HG03439 (cell line): ENCODE measurements around the gene TTLL6.
"Not testable (repeated sequence)": the region's sequence is repeated elsewhere in the genome, so short reads cannot be mapped to it uniquely, and the experiment has no call there.

Source experiments
- ATAC-seq: cut with Tn5 transposase; IDR thresholded peaks from one replicate; pipeline ENCODE4 v1.9.1; 2021; ENCODE audit warnings: mild to moderate bottlenecking, moderate library complexity; ENCODE audit not compliant: unreplicated experiment

TTLL6 gene

GRCh38 chr17:48725004-48725287, 92.1 kb downstream of the TTLL6 start:
- ATAC-seq = no peak

- no peak for ATAC-seq
Observed at GRCh38 chr17:48724251-48725003, 92.6 kb downstream of the TTLL6 start.

DNA sequence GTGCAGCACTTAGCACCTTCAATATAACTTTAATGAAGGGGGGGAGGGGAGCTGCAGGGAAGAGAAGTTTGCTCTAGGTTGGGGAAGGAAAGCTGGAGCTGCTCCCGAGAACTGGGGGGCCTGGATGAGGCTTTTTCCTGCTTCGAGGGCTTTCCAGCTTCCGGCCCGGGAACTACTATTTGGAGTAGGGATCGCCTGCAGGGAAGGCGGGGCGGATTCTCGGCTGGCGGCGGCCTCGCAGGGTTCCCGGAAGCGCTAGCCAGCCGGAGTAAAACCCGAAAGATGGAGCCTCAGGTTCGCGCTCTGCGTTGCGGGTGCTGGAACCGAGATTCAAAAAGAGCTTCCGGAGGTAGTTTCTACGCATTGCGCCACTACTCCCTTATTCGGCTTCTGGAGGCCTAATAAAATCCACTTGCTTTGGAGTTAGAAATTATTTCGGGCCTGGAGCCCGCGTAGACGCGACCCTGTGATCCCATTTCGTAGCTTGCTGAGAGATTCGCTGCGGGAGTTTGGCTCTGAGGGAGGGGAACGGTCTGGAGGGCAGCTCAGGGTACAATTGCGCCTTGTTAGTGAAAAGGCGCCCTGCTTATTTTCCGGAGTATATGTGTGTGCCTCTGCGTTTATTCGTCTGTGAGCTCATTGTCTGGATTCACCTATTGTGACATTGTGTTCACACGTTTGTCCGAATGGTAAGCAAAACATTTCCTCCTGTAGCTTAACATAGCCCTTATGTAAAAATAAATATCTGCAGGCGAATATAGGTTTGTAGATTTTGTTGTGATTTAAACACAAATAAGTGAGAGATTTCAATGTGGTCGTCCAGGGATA, 93.4 kb downstream of the TTLL6 start:
- ATAC-seq = no peak

- no peak for ATAC-seq
Observed at GRCh38 chr17:48722915-48723422, 94.1 kb downstream of the TTLL6 start, which contains the start of gene PRAC2. Gene PRAC2 (plus strand): TSS chr17:48723185. CDS start chr17:48724411, 1,226 bp downstream.

DNA sequence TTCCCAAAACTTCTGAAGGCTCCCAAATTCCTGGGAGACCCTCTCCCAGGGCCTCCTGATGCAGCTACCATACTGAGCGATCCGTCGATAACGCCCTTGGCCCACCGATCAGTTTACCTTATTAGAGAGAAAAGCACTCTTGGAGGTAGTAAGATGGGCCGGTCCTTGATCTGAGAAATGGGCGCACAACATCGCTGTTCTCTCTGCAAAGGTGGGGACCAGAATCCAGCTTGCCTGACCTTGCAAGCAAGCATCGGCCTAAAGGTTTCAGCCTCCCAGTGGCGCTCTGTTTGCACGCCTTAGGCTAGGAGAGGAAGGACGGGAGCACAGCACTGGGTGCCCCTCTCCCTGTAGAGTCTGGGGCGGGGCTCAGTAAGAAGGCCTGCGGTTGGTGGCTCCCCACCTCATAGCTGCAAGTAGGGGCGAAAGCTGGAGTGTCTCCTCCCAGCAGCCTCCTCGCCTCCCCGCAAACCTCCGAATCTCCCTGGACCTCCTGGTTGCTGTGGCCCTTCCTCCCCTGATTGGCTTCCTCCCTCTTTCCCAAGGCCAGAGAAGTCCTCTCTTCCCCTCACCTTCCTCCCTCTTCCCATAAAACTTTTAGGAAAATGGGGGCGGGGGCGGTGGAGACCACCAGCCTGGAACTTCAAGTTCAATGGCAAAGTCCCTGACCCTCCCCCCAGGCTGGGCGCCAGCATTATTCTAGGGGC, 94.7 kb downstream of the TTLL6 start, which contains the start of gene PRAC1:
Gene PRAC1 (minus strand): TSS at position 318 of the 707 bp plus-strand sequence. CDS start 126 bp downstream, at position 192.
- ATAC-seq = no peak

DNA sequence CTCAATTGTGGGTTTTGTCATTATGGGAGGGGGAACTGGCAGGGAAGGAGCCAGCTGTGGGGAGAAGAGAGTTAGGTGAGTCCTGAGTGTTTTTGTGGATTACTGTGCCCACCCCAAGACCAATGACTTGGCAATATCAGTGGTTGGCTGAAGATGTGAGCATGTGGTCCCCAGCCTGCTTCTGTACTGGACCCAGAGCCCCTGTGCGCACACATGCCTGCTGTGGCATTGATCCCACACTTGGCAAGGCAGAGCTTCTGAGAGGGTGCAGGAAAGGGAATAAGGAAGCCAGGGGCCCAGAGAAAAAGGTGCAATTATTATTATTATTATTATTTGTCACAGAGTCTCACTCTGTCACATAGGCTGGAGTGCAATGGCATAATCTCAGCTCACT, 96.0 kb downstream of the TTLL6 start:
- no peak for ATAC-seq

- ATAC-seq = no peak
Observed at GRCh38 chr17:48720266-48721008, 96.6 kb downstream of the TTLL6 start.

DNA sequence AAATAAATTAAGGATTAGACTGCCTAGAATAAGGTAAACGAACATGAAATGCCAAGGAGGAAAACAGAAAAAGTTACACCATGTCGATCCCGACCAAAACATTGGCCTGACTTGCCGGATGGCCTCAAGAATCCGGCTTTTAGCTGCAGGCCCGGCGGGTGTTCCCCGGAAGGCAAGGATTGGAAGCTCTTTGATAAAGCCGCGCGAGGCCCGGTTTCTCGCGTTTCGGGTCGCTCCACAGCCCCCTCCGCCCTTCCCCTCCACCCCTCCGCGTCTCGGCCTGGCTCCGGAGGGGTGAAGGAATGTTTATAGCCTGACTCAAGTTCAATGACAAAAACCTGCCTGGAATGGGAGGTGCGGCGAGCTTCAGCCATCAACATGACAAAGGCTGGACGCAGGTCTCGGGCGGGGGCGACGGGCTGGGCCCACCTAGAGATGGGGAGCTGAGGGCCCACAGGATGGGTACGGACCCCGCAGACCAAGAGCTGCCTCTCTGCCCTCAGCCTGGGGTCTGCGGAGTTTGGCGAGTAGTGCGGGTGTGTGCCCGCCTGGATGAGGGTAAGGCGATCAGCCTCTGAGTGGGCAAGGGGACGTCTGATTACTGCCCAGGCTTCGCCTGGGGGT, 97.3 kb downstream of the TTLL6 start:
- ATAC-seq = no peak

DNA sequence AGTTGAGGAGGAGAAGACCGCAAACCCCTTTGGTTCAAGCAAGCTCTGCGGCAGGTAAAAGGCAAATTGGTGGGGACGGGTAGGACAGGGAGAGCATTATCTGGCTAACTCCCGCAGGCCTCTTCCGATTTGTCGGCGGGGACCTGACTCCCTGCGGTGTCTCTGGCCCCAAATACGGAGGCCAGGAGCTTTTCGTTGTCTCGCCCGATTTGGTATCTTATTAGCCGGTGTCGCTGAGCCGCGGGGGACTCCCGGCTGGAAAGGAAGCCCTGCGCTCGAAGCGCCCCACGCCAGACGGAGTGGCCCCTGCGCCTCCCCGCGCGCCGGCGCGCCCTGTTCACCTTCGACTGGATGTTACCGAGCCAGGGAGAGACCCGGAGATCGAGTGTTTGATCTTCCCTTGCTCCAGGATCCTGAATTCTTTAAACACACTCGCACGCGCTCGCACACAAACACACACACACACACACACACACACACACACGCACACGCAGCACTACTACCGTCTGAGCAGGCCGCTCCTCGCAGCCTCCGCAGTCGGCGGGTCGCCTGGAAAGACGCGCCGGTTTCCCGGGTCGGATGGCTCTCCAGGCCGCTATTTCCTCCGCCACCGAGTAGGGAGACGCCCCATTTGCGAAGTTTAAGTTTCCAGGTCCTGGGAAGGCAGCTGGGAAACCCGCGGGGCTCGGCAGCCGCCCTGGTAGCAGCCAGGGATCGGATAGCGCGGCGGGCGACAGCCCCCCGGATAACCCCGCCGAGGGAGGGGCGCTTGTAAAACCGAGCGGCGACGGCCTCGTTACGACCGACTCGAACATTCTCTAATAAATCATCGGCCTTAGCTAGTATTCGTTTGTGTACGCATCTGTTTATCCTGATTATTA, 98.0 kb downstream of the TTLL6 start:
- no peak for ATAC-seq

- no peak for ATAC-seq
Observed at GRCh38 chr17:48718227-48718760, 98.7 kb downstream of the TTLL6 start.

DNA sequence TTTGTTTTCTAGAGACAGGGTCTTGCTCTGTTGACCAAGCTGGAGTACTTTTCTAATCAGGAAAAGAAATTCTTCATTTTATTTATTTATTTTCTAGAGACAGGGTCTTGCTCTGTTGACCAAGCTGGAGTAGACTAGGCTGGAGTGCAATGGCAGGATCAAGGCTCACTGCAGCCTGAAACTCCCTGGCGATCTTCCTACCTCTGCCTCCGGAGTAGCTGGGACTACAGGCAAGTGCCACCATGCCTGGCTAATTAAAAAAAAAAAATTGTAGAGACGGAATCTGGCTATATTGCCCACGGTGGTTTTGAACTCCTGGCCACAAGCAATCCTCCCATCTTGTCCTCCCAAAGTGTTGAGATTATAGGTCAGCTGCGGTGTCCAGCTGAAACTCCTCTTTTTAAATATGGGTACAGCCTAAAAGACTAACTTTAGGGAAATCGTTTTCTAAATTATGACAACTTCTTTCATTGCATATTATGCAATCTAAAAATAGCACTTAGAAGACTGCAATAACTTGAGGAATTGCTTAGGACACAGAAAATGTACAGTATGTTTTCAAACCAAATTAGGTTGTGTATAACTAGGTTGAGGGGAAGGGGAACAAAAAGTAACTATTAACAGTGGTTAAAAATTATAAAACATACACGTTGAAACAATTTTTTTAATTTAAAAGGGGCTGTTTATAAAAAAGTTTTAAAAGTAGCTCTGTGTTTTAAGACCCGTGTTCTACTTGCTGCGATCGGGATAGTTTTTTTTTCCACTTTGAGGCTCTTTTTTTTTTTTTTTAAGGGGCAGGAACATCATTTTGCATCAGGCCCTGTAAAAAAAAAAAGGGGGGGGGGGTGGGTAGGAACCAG, 99.4 kb downstream of the TTLL6 start:
- no peak for ATAC-seq

DNA sequence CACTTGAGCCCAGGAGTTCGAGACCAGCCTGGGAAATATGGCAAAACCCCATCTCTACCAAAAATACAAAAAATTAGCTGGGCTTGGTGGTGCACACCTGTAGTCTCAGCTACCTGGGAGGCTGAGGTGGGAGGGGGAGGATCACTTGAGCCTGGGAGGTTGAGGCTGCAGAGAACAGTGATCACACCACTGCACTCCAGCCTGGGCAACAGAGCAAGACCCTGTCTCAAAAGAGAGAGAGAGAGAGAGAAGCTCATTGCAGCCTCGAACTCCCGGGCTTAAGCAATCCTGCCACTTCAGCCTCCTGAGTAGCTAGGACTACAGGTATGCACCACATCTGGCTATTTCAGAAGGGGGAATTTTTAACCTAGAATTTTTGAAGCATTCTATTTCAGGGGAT, 100.5 kb downstream of the TTLL6 start:
- ATAC-seq = not testable (repeated sequence)

DNA sequence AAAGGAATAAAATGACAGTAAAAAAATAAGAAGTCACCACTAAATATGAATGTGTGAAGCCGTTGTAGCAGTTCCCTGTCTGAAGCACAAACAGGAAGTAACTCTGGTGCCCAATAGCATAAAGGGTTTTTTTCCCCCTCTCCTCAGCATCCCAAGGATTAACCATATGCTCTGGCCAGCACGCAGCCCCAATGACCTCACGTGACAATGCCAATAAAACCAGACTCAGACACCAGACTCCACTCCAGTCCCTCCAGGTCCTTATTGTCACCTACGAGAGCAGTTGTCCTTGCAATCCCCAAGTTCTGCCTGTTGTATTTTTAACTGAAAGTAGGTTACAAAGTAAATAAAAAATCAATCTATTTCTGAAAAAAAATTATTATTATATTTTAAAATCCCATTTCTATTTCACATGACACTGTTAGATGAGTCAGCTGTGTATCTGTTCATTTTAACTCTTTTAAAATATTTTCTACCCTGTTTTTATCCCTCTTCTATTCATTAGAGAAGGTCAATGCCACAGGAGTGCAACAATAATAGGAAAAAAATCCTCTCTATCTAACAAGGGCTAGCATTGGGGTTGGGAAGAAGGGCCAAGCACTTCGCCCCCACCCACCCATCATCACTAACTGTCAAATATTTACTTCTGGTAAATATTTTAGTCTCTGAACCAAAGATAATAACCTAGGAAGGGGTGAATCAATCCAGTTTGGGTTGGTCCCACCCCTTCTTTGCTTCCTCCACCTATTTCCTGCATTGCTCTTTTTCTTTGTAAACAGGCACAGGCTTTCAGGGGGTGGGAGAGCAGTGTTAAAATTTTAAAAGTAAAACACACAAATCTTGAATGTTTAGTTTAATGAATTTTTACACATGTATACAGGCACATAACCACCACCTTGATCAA, 101.3 kb downstream of the TTLL6 start:
- ATAC-seq = no peak
